ENCODE data around the gene MPPE1.

DNA sequence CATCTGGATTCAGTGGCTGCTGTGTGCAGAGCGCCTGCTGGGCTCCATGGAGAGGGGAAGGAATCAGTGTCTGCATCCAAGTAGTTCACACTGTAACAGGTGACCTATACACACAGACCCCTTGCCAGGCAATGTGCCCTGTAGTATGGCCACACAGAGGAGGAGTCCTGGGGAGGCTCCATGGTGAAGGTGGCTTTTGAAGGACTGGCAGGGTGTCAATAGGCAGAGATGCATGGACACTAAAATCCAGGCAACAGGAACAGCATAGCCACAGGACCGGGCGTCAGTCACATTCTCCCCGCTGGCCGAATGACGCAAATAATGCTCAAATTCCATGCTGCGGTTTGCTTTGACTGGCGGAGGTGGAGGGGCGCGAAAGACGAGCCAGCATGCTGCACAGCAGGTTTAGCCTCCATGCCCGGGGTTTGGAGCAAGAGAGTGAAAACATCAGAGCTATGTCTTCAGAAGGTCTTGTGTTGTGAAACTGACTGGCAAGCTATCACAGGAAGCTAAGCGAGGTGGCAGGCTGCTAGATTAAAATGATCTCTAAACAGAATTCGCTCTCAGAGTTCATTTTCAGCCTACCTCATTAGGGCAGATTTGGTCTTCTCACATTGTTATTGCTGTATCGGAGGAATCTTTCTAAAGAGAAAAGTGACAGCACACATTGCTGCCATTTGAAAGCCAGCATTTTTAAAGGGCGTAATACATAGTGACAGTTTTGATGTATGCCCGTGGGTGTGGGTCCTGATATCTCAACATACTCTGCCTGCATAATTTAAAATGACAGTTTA is 58.1 kb downstream of the MPPE1 start:
- TF ChIP-seq, protein P1, sequence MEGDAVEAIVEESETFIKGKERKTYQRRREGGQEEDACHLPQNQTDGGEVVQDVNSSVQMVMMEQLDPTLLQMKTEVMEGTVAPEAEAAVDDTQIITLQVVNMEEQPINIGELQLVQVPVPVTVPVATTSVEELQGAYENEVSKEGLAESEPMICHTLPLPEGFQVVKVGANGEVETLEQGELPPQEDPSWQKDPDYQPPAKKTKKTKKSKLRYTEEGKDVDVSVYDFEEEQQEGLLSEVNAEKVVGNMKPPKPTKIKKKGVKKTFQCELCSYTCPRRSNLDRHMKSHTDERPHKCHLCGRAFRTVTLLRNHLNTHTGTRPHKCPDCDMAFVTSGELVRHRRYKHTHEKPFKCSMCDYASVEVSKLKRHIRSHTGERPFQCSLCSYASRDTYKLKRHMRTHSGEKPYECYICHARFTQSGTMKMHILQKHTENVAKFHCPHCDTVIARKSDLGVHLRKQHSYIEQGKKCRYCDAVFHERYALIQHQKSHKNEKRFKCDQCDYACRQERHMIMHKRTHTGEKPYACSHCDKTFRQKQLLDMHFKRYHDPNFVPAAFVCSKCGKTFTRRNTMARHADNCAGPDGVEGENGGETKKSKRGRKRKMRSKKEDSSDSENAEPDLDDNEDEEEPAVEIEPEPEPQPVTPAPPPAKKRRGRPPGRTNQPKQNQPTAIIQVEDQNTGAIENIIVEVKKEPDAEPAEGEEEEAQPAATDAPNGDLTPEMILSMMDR (IDR thresholded peaks at IDR 0.05) = no peak
- TF ChIP-seq POLR2A (IDR thresholded peaks at IDR 0.05) = no peak

Data from uterus (tissue), 2 donors.